HG03457 (cell line): ENCODE measurements around the gene CCDC120.

ENCODE experiments used
- ATAC-seq: cut with Tn5 transposase; IDR thresholded peaks from one replicate; pipeline ENCODE4 v1.9.1; 2021; ENCODE audit warnings: moderate number of reproducible peaks; ENCODE audit not compliant: unreplicated experiment

The CCDC120 gene

GRCh38 chrX:49058794-49059193 is at the start of gene CCDC120:
Gene CCDC120, plus strand, starts transcription at chrX:49058999. Its CDS starts 3,043 bp downstream, at chrX:49062042.
- no peak for ATAC-seq

GRCh38 chrX:49019050-49019449 is 39.7 kb upstream of the CCDC120 start:
- no peak for ATAC-seq

GRCh38 chrX:49019599-49020249 is 39.1 kb upstream of the CCDC120 start:
- no peak for ATAC-seq

- no peak for ATAC-seq
Observed at GRCh38 chrX:49029876-49030275, 28.9 kb upstream of the CCDC120 start.

GRCh38 chrX:49030283-49030682 is 28.5 kb upstream of the CCDC120 start:
- no peak for ATAC-seq

- no peak for ATAC-seq
Observed at GRCh38 chrX:49037883-49038475, 20.8 kb upstream of the CCDC120 start.

DNA sequence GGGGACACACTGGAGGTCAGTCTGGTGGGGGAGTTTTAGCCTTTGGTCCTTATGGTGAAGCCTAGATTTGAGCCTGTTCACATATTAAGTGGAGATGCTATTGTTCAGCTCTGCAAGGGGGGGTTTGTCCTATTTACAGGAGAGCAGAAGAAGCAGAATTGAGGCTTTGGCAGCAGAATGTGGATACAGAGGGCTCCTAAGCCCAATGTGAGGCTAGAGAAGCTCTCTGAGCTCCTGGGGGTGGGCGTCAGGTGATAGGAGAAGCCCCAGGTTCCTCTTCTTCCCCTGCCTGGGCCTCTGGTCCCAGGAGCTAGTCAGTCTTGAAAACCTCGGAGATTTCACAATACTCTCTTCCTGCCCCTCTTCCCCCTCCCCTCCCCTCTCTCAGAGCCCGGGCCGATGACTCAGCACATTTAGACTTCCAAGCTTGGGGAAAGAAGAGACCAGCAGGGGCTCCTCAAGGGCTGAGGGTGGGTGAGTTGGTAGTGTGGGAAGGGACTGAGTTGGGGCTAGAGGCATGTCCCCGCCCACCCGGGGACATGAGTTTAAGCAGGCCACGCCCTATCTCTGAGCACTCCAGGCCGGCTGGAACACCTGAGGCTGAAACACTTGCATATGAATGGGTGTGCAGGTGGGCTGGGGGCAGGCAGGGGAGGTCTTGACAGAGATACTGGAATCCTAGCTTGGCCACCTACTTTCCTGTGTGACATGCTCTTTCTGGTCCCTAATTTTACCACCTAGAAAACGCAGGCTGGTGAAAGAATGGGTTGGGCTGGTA is 19.0 kb upstream of the CCDC120 start:
- ATAC-seq, result no peak

DNA sequence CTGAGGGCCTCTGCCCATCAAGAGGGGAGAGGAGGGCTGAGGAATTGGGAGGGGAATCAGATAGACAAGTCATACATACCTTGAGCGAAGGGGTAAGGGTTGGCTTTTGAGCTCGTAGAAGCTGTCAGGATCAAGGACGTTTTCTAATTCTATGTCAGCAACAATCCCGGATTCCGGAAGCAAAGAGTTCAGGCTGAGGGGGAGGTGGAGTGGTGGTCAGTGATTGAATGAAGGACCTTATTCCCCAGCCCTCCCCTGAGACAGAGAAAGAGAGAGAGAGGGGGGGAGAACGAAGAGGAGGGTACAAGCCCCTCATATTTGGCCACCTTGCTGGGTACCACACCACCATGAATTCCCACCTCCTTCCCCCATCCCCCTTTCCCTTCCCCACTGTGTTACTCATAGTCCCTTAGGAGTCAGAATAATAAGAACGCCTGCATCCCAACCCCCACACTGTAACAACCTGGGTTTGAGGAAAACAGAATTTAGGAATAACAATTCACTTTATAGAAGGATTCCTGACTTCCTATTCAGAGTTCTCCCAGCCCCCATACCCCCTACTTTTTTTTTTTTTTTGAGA is 18.3 kb upstream of the CCDC120 start:
- ATAC-seq, result no peak

- no peak for ATAC-seq
Observed at GRCh38 chrX:49041744-49042580, 16.8 kb upstream of the CCDC120 start.

GRCh38 chrX:49042581-49043219 is 16.1 kb upstream of the CCDC120 start:
- ATAC-seq, result peak; percentile 19

- ATAC-seq, result peak; percentile 85
Observed at GRCh38 chrX:49043220-49043986, 15.4 kb upstream of the CCDC120 start, which contains the start of gene TFE3. Gene TFE3, minus strand, starts transcription at chrX:49043357. Its CDS starts 131 bp downstream, at chrX:49043226.

- ATAC-seq, result no peak
Observed at GRCh38 chrX:49043987-49044281, 14.9 kb upstream of the CCDC120 start.

GRCh38 chrX:49053223-49054072 is 5.4 kb upstream of the CCDC120 start:
- ATAC-seq, result no peak

GRCh38 chrX:49054073-49054762 is 4.6 kb upstream of the CCDC120 start:
- ATAC-seq, result no peak

DNA sequence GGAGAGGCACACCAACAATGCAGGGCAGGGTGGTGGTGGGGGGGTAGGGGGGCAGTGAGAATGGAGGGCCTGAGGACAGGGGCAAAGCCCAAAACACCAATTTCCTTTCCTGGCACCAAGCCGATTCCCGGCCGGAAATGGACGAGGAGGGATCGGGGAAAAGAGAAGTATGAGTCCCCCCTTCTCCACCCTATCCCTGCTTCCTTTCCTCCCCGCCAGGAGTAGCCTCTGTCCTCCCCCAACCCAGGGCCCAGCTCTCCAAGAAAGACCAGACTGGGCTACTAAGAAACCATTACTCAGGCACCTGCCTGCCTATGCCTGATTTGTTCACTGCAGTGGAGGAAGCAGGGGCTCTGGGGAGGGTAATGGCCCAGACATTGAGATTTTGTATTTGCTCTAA is 402 bp downstream of the CCDC120 start:
- ATAC-seq, result no peak

GRCh38 chrX:49059681-49060085 is 884 bp downstream of the CCDC120 start:
- ATAC-seq, result no peak

GRCh38 chrX:49060914-49061313 is 2.1 kb downstream of the CCDC120 start:
- ATAC-seq, result no peak

DNA sequence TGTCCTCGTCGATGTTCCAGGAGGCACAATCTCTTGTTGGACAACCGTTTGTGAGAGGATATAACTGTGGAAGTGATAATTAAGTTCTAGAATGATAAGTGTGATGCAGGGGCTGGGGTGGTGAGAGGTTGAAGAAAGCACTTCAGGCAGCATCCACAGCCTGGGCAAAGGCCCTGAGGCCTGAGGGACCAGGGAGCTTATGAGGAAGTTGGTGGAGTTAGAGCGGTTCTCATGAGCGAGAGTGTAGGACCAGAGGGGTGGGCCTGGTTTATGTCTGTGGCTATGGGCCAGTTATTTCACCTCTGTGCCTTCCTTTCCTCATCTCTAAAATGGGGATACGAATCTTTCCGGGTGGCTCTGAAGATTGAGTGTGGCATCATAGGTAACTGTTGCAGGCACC is 2.7 kb downstream of the CCDC120 start:
- no peak for ATAC-seq
